Urothelium cell line (cell line): ENCODE results near the gene PRH1.

Source experiments
- DNase-seq: peaks from one replicate; pipeline ENCODE4 v3.0.0; 2011; ENCODE audit warnings: low spot score, mixed read lengths
- FAIRE-seq: peaks from 2 replicates; lab custom pipeline; 2011; peaks lifted over from hg19 to GRCh38; lab: Jason Lieb, UNC

PRH1 gene

GRCh38 chr12:10884086-10884725 lies at the start of gene PRH1:
Gene PRH1 (minus strand): TSS chr12:10884255. CDS start chr12:10884217, 38 bp downstream.
- no peak for FAIRE-seq
- no peak for DNase-seq

DNA sequence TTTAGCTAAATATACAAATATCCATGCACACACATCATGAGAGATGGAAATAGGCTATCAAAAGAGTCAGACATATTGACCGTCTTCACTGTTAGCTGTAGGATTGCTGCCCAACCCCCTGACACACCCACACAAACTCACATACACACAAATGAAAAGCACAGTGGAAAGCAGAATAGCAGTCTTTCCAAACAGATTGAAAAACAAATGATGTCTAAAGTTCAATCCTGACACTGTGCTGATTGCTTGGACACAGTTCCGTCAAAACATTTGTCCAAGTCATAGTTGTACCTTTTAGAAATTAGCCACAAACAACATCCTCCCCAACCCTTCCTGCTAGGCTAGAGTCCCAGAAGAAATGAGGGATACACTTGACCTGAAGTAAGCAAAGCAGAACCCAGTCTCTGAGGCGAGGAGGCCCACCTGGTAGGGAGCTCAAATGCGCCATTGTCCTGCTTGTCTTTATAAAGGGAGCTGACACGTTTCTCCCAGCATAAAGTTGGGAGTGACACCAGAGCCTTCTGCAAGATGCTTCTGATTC lies 44.8 kb upstream of the PRH1 start, which contains the start of gene PRH2:
PRH2 (plus strand) TSS at position 491 of the 541 bp plus-strand sequence; CDS start at position 529, 38 bp downstream.
- peak; percentile 27 for FAIRE-seq
- DNase-seq = no peak

GRCh38 chr12:10926269-10926668 lies 42.2 kb upstream of the PRH1 start:
- no peak for FAIRE-seq
- DNase-seq = no peak

DNA sequence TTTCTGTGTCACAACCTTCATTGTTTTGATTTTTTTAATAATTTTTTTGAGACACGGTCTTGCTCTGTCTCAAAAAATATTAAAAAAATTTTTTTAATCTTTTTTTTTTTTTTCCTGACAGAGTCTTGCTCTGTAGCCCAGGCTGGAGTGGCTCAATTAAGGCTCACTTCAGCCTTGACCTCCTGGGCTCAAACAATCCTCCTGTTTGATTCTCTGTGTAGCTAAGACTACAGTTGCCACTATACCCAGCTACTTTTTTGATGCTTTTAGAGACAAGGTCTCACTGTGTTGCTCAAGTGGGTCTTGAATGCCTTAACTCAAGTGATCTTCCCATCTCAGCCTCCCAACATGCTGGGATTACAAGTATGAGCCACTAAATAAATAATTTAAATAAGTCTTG lies 35.8 kb upstream of the PRH1 start:
- FAIRE-seq (no peak), DNase-seq (no peak)

DNA sequence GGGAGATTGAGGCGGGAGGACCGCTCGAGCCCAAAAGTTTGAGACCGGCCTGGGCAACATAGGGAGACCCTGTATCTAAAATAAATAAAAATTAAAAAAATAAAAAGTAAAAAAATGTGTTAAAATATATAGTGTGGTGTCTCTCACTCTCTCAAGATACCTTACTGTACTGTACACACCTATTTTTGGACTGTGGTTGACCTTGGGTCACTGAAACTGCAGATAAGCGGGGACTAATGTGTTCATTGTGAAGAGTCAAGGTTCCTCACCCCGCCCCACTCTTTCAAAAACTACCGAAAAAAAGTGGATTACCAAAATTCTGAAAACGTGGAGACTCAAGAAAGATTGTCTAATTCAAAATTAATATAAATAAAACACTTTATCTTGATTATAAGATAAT lies 26.3 kb upstream of the PRH1 start:
- FAIRE-seq = no peak
- no peak for DNase-seq

DNA sequence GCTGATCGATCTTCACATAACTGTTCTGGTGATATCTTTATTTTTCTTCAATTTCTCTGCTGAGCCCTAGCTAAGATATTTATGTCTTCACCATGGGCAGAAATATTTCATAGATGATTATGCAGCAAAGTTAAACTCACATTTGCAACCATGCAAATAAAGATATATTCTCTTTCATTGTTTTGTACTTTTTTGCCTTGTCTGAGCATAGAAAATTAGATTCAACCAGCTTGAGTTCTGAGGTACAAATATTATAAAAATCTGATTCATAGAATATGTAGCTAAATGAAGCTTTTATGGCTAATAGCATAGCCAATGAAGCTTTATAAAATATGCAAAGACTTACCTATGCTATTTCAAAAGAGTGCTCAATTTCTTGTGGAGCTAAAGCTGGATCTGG lies 25.4 kb upstream of the PRH1 start, which contains the start of gene TAS2R13:
TAS2R13 (minus strand) TSS at position 101 of the 400 bp plus-strand sequence. CDS start 264 bp downstream, outside the sequence.
- FAIRE-seq (no peak), DNase-seq (no peak)

- no peak for DNase-seq
- no peak for FAIRE-seq
These were observed 20.6 kb upstream of the PRH1 start for GRCh38 chr12:10904686-10905085.

- DNase-seq (no peak), FAIRE-seq (no peak)
These were observed 17.4 kb upstream of the PRH1 start for GRCh38 chr12:10901427-10901826.

- DNase-seq (no peak), FAIRE-seq (no peak)
These were observed 16.9 kb upstream of the PRH1 start for GRCh38 chr12:10900972-10901371.

GRCh38 chr12:10900530-10900929 lies 16.5 kb upstream of the PRH1 start:
- DNase-seq (no peak), FAIRE-seq (peak; percentile 13)

DNA sequence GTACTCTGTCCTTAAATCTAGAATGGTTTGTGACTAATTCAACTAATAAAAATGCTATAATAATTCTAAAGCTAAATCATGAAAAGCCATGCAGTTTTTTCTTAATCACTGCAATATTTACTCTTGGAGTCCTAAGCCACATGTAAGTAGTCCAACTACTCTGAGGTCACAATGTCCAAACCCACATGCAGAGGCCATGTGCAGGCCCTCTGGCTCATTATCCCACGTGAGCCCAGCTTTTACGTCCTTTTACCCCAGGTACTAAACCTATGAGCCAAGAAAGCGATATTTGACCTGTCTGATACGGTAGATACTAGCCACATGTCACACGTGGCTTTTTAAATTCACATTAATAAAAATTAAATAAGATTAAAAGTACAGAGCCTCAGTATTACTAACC lies 12.8 kb upstream of the PRH1 start:
- FAIRE-seq = no peak
- no peak for DNase-seq

DNA sequence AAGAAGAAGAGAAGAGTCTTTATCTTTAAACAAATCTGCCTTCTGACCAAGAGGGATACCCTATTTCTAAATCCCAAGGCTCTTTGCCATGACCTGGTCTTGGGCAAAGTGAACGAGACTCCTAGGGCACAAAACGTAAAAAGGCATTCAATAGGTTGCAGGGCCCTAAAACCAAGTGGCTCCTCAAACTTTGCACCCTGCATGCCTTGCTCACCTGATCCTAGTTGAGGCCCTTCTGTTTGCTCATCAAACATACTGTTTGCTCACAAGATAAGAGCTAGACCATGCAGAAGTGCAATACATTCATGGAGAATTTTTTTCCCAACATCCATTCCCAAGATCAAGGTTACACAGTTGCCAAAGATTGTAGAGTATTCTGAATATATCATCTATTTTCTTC lies 7.9 kb upstream of the PRH1 start:
- FAIRE-seq (no peak), DNase-seq (no peak)

DNA sequence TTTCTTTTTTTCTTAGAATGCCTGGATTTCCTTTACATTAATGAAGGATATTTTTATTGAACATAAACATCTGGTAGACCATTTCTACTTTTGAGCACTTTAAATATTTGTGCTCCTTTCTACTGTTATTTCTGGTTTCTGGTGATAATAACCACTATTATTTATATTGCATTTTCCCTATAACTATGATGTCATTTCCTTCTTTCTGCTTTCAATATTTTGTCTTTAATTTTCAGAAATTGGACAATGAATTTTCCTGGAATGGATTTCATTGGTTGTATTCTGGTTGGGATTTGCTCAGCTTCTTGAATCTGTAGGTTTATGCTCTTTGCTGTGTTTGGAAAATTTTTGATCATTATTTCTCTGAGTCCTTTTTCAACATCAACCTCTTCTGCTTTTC lies 5.2 kb upstream of the PRH1 start:
- DNase-seq = no peak
- FAIRE-seq = no peak

GRCh38 chr12:10873378-10873777 lies 10.7 kb downstream of the PRH1 start:
- no peak for FAIRE-seq

GRCh38 chr12:10867381-10867780 lies 16.7 kb downstream of the PRH1 start:
- DNase-seq = no peak
- FAIRE-seq = no peak

More at GRCh38 chr12:10873378-10873777, 10.7 kb downstream of the PRH1 start:
- DNase-seq = no peak

DNA sequence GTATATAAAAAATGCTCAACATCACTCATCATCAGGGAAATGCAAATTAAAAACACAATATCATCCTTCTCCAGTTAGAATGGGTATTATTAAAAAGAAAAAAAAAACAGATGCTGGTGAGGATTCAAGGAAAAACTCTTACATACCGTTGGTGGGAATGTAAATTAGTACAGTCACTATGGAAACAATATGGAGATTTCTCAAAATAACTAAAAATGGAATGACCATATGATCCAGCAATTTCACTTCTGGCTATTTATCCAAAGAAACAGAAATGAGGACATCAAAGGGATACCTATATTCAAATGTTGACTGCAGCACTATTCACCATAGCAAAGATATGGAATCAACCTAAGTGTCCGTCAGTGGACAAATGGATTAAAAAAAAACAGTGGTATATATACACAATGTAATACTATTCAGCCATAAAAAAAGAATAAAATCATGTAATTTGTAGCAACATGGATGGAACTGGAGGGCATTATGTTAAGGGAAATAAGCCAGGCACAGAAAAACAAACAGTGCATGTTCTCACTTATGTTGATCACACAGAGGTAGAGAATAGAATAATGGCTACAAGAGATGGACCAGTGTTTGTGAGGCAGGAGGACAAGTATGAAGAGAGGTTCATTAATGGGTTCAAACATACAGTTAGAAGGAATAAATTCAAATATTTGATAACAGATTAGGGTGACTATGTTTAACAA lies 20.4 kb downstream of the PRH1 start:
- FAIRE-seq = no peak

DNA sequence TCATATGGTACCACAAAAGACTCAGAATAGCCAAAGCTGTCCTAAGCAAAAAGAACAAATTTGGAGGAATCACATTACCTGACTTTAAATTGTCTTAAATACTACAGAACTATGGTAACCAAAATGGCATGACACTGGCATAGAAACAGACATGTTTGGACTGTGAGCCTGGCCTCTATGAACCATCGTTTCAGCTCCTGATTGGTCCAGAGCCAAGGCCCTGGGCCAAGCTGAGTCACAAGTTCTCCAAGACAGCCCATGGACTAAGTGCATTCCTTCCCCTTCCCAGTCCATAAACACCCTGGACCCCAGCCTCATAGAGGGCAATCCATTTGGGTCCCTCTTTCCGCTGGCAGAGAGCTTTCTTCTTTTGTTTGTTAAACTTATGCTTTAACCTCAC lies 22.7 kb downstream of the PRH1 start:
- DNase-seq = no peak

More for the DNA sequence above, 20.4 kb downstream of the PRH1 start:
- no peak for DNase-seq

GRCh38 chr12:10855807-10856206 lies 28.2 kb downstream of the PRH1 start:
- DNase-seq = no peak
- no peak for FAIRE-seq

More for the DNA sequence above, 22.7 kb downstream of the PRH1 start:
- FAIRE-seq = no peak

DNA sequence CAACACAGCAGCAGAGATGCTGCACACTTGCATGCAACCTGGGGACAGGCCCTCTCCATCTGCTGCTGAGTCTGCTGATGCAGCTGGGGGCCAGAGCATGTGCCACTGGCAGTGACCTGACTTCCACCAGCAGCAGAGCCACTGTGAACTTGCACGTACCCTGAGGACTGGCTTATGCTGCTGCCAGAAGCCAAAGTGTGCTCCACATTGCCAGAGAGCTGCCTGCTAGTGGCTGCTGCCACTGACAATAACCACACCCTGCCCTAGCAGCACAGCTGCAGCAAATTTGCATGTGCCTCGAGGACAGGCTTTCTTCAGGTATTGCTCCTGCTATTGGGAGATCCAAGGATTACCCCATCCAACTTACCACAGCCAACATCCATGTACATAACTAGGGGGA lies 30.3 kb downstream of the PRH1 start:
- DNase-seq (no peak), FAIRE-seq (no peak)

GRCh38 chr12:10851243-10851858 lies 32.7 kb downstream of the PRH1 start:
- FAIRE-seq = no peak
- peak; percentile 25 for DNase-seq

DNA sequence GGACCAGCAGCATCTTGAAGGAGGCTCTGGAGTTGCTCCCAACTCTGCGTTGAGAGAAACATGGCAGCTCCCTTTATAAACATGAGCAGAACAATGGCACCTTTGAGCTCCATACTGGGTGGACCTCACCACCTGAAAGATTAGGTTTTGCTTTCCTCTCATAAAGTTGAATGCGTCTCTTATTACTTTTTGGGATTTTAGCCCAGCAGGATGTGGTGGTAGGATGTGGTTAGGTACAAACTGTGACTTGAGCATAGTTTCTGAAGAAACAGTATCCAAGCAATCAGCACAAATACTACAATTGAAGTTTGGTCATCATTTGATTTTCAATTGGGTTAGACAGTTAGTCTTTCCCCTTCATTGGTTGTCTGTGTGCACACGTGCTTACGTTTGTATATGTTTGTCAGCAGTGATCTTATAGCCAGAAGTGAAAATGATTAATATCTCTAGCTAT lies 34.6 kb downstream of the PRH1 start, which contains the start of gene PRR4:
PRR4 (minus strand) TSS at position 51 of the 454 bp plus-strand sequence; CDS start at position 13, 38 bp downstream.
- peak; percentile 9 for FAIRE-seq
- DNase-seq = peak; percentile 26
